Measurements from ENCODE around the gene FRMD4A.
"Not testable (repeated sequence)": the region's sequence is repeated elsewhere in the genome, so short reads cannot be mapped to it uniquely, and the experiment has no call there.

The FRMD4A gene

GRCh38 chr10:13788320-13788600 lies 542.5 kb downstream of the FRMD4A start:
- Mint-ChIP-seq H3K27me3 (ENCODE audit: low read depth) (no peaks in the 10 kb centered on the region), H3K27ac (peak overlapping the region in 1 of 3 experiments; percentile 91), H3K4me1 (peaks cover 6% of the 10 kb centered on the region), H3K36me3 (ENCODE audit: low read depth) (peaks cover 9% of the 10 kb centered on the region), H3K4me3 (no peak overlapping the region), H3K9me3 (no peaks in the 10 kb centered on the region)
- TF ChIP-seq CTCF (IDR thresholded peaks at IDR 0.05; ENCODE audit: unreplicated experiment in 3 of 3) = no peak

- no peak overlapping the region for H3K4me3 Mint-ChIP-seq
- H3K9me3 Mint-ChIP-seq = no peaks in the 10 kb centered on the region
- peaks cover 3% of the 10 kb centered on the region for H3K4me1 Mint-ChIP-seq
- H3K36me3 Mint-ChIP-seq (ENCODE audit: low read depth) = peaks cover 8% of the 10 kb centered on the region
- no peak for TF ChIP-seq CTCF (IDR thresholded peaks at IDR 0.05; ENCODE audit: unreplicated experiment in 3 of 3)
- peak overlapping the region in 2 of 3 experiments; percentile 33 to 77 for H3K27ac Mint-ChIP-seq
- H3K27me3 Mint-ChIP-seq (ENCODE audit: low read depth) = no peaks in the 10 kb centered on the region
These were observed 543.7 kb downstream of the FRMD4A start for GRCh38 chr10:13787015-13787421.

DNA sequence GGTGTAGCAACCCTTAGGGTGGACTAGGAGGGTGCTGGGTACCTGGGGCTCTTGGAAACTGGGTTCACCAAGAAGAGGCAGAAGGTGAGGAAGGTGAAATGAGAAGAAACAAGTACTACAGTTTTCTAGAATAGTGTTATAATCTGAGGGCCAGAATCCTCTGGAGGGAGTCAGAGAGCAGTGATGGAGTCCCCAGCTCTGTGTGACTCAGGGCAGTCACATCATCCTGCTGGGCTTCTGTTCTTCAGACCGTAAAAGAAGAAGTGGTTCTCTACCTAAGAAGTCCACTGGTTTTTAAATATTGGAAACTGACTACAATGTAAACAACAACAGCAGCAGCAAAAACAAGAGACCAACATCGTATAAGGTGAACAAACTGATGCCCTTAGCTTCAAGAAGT lies 546.7 kb downstream of the FRMD4A start:
- Mint-ChIP-seq H3K4me1 (no peaks in the 10 kb centered on the region), H3K9me3 (no peaks in the 10 kb centered on the region), H3K27me3 (ENCODE audit: low read depth) (no peaks in the 10 kb centered on the region), H3K36me3 (ENCODE audit: low read depth) (peaks cover 26% of the 10 kb centered on the region), H3K27ac (no peak overlapping the region), H3K4me3 (no peak overlapping the region)
- TF ChIP-seq CTCF (IDR thresholded peaks at IDR 0.05; ENCODE audit: unreplicated experiment in 3 of 3) = peak in 1 of 3 experiments; percentile 32

DNA sequence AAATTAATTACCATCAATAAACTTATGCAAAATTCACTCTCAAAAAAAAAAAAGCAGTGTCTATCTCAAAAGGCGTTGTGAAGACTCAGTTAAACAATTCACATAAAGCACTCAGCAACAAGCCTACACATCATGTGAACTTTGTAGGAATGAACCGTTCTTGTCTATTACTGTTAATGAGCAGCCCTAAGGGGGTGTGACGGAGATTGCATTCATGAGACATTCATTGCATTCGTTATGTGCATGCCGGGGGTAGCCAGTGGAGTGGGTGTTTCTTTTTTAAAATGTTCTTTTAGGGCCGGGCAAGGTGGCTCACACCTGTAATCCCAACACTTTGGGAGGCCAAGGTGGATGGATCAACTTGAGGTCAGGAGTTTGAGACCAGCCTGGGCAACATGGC lies 551.0 kb downstream of the FRMD4A start:
- no peak for TF ChIP-seq CTCF (IDR thresholded peaks at IDR 0.05; ENCODE audit: unreplicated experiment in 3 of 3)
- no peak overlapping the region for H3K4me3 Mint-ChIP-seq
- H3K9me3 Mint-ChIP-seq = no peaks in the 10 kb centered on the region
- H3K36me3 Mint-ChIP-seq (ENCODE audit: low read depth) = peaks cover 43% of the 10 kb centered on the region
- no peaks in the 10 kb centered on the region for H3K27me3 Mint-ChIP-seq (ENCODE audit: low read depth)
- no peak overlapping the region for H3K27ac Mint-ChIP-seq
- H3K4me1 Mint-ChIP-seq = peaks cover 12% of the 10 kb centered on the region

- not testable (repeated sequence) for H3K4me3 Mint-ChIP-seq; H3K9me3 Mint-ChIP-seq; H3K27me3 Mint-ChIP-seq (ENCODE audit: low read depth)
- Mint-ChIP-seq H3K27ac (peak overlapping the region in 2 of 3 experiments; percentile 27 to 55), H3K36me3 (ENCODE audit: low read depth) (peaks cover 48% of the 10 kb centered on the region), H3K4me1 (peaks cover 20% of the 10 kb centered on the region)
These were observed 552.1 kb downstream of the FRMD4A start for GRCh38 chr10:13778693-13778960.

GRCh38 chr10:13776861-13777311 lies 553.8 kb downstream of the FRMD4A start:
- Mint-ChIP-seq H3K9me3 (no peaks in the 10 kb centered on the region), H3K4me3 (no peak overlapping the region), H3K4me1 (peaks cover 20% of the 10 kb centered on the region), H3K27ac (peak overlapping the region in 1 of 3 experiments; percentile 28), H3K36me3 (ENCODE audit: low read depth) (peaks cover 50% of the 10 kb centered on the region), H3K27me3 (ENCODE audit: low read depth) (no peaks in the 10 kb centered on the region)
- no peak for TF ChIP-seq CTCF (IDR thresholded peaks at IDR 0.05; ENCODE audit: unreplicated experiment in 3 of 3)

Data from nephron (organoid).